NCI-H2196 treated with DMSO at 0.1 percent for 48 hours (cell line): ENCODE results near the gene NDUFA11.
"Not testable (repeated sequence)": the region's sequence is repeated elsewhere in the genome, so short reads cannot be mapped to it uniquely, and the experiment has no call there.

ENCODE experiments used
- DNase-seq: peaks from one replicate; lab custom pipeline; 2025; ENCODE audit not compliant: unreplicated experiment; lab: John Stamatoyannopoulos, UW

NDUFA11 gene

GRCh38 chr19:5857203-5858081 lies 46.1 kb downstream of the NDUFA11 start:
- no peak for DNase-seq

- DNase-seq = not testable (repeated sequence)
Observed at GRCh38 chr19:5855151-5855550, 48.4 kb downstream of the NDUFA11 start.

- not testable (repeated sequence) for DNase-seq
Observed at GRCh38 chr19:5854121-5854520, 49.5 kb downstream of the NDUFA11 start.

- no peak for DNase-seq
Observed at GRCh38 chr19:5851302-5851701, 52.3 kb downstream of the NDUFA11 start, which contains the start of gene FUT3. FUT3 (minus strand) TSS chr19:5851449.

- no peak for DNase-seq
Observed at GRCh38 chr19:5850743-5851293, 52.8 kb downstream of the NDUFA11 start.

- no peak for DNase-seq
Observed at GRCh38 chr19:5850189-5850588, 53.4 kb downstream of the NDUFA11 start.

GRCh38 chr19:5848621-5849020 lies 55.0 kb downstream of the NDUFA11 start:
- DNase-seq = not testable (repeated sequence)

- not testable (repeated sequence) for DNase-seq
Observed at GRCh38 chr19:5847846-5848245, 55.7 kb downstream of the NDUFA11 start.
